Left lung (tissue), 10 donors: Measurements from ENCODE around the gene COL6A5. TPM values are rescaled to one million over a fixed set of nuclear protein-coding genes. Genes with fewer than 3 reads are reported as not detected.

ENCODE experiments used
- ATAC-seq: fragments of 200-7000 bp; cut with Tn5 transposase; one replicate; pipeline ENCODE4 v1.9.1; 2020; ENCODE audit warnings: moderate library complexity
- DNase-seq, 4 donors: peaks; one replicate each; pipeline ENCODE4 v3.0.0-alpha.2; 2013 to 2020
- H3K27ac ChIP-seq, 2 donors: fragments of 200-600 bp; sonication (generic) in 1 of 2; one replicate each; pipeline versions ENCODE4 v1.5.0 to v1.8.0; 2020 to 2021
- H3K27me3 ChIP-seq, 2 donors: fragments of 200-600 bp; sonication (generic) in 1 of 2; one replicate each; pipeline versions ENCODE4 v1.5.0 to v1.8.0; 2020 to 2021
- H3K36me3 ChIP-seq, 2 donors: fragments of 200-600 bp; sonication (generic) in 1 of 2; one replicate each; pipeline versions ENCODE4 v1.5.0 to v1.8.0; 2020 to 2021
- H3K4me1 ChIP-seq, 2 donors: fragments of 200-600 bp; one replicate each; pipeline ENCODE4 v1.8.0; 2021
- H3K4me3 ChIP-seq, 2 donors: fragments of 200-600 bp; sonication (generic) in 1 of 2; one replicate each; pipeline versions ENCODE4 v1.5.0 to v1.8.0; 2020 to 2021; ENCODE audit warnings: mild to moderate bottlenecking in 1 of 2
- H3K9me3 ChIP-seq, 2 donors: fragments of 200-600 bp; sonication (generic) in 1 of 2; one replicate each; pipeline versions ENCODE4 v1.5.0 to v1.8.0; 2020 to 2021
- CTCF ChIP-seq, 2 donors: fragments of 200-600 bp; sonication (generic) in 1 of 2; IDR thresholded peaks; one replicate each; pipeline versions ENCODE4 v1.5.0 to v1.8.0; 2021; ENCODE audit warnings: antibody characterized with exemption in 2 of 2
- intact Hi-C, 2 donors: fragments of 100-400 bp; cut with DNase I; formaldehyde crosslinking; loops; one replicate each; pipeline versions ENCODE4 v1.11.2 to v1.14.2; 2022
- polyA plus RNA-seq, 6 donors: library from polyadenylated mRNA; unstranded; fragments of 120-200 nt; gene quantifications; one replicate each; pipeline ENCODE4 v1.2.1, GENCODE V29; 2013; ENCODE audit not compliant: insufficient read length in 6 of 6
- total RNA-seq, 2 donors: library from RNA; stranded (reverse); fragmentation: NEBNext Ultra II Directional; extraction: Animal tissue kit (Norgen Biotek cat#: 25700); gene quantifications; one replicate each; pipeline ENCODE4 v1.2.1, GENCODE V29; 2021
- donor health status: DM: no; HTN: yes; CAD: no.
- donor health status: DM: no; HTN: no; CAD: no.

COL6A5 gene
- total and polyA plus RNA-seq, 8 donors = 0.93 to 7.9 (median 2.8) TPM

DNA sequence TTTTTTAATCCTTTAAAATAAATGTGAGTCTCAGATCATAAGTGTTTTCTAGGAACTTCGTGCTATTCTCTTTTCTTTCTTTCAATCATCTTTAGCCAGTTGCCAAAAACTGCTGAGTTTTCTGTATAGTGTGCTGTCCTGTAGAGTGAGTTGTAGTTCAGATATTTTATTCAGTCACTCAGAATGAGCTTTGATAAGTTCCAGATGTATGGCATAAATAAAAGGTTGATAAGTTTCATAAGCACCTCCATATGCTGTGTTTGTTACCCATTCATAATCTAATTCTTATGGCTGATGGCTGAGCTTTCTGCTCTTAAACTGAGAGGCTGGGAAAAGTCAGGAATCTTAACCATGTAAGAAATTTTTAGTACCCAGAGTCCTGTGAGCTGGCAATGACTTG, 112.2 kb downstream of the COL6A5 start:
- no peaks in the 10 kb centered on the region for H3K9me3 ChIP-seq
- no peak overlapping the region for H3K27ac ChIP-seq
- H3K4me1 ChIP-seq = no peaks in the 10 kb centered on the region
- intact Hi-C loops = no loop called here
- DNase-seq (no peak), ATAC-seq (no peak)
- no peaks in the 10 kb centered on the region for H3K27me3 ChIP-seq
- H3K4me3 ChIP-seq = no peak overlapping the region
- H3K36me3 ChIP-seq = no peaks in the 10 kb centered on the region
- no peak for TF ChIP-seq CTCF (IDR thresholded peaks at IDR 0.05)

- intact Hi-C loops = no loop called here
These were observed 114.5 kb downstream of the COL6A5 start for GRCh38 chr3:130459944-130460343.

GRCh38 chr3:130462089-130462488, 116.6 kb downstream of the COL6A5 start:
- no peaks in the 10 kb centered on the region for H3K9me3 ChIP-seq
- ATAC-seq (no peak), DNase-seq (no peak)
- intact Hi-C loops = no loop called here
- H3K4me1 ChIP-seq = no peaks in the 10 kb centered on the region
- H3K4me3 ChIP-seq = no peak overlapping the region
- H3K36me3 ChIP-seq = no peaks in the 10 kb centered on the region
- H3K27me3 ChIP-seq = no peaks in the 10 kb centered on the region
- no peak for TF ChIP-seq CTCF (IDR thresholded peaks at IDR 0.05)
- H3K27ac ChIP-seq = no peak overlapping the region

More at GRCh38 chr3:130459944-130460343, 114.5 kb downstream of the COL6A5 start:
- Histone ChIP-seq H3K4me1 (no peaks in the 10 kb centered on the region), H3K4me3 (no peak overlapping the region), H3K27ac (no peak overlapping the region), H3K36me3 (no peaks in the 10 kb centered on the region), H3K9me3 (no peaks in the 10 kb centered on the region), H3K27me3 (no peaks in the 10 kb centered on the region)
- ATAC-seq (no peak), DNase-seq (no peak)
- no peak for TF ChIP-seq CTCF (IDR thresholded peaks at IDR 0.05)

- no peak overlapping the region for H3K27ac ChIP-seq
- no peaks in the 10 kb centered on the region for H3K36me3 ChIP-seq
- ATAC-seq (no peak), DNase-seq (no peak)
- no peaks in the 10 kb centered on the region for H3K4me1 ChIP-seq
- H3K9me3 ChIP-seq = no peaks in the 10 kb centered on the region
- no peak for TF ChIP-seq CTCF (IDR thresholded peaks at IDR 0.05)
- no peaks in the 10 kb centered on the region for H3K27me3 ChIP-seq
- H3K4me3 ChIP-seq = no peak overlapping the region
- intact Hi-C loops = no loop called here
These were observed 117.7 kb downstream of the COL6A5 start for GRCh38 chr3:130463221-130463620.

DNA sequence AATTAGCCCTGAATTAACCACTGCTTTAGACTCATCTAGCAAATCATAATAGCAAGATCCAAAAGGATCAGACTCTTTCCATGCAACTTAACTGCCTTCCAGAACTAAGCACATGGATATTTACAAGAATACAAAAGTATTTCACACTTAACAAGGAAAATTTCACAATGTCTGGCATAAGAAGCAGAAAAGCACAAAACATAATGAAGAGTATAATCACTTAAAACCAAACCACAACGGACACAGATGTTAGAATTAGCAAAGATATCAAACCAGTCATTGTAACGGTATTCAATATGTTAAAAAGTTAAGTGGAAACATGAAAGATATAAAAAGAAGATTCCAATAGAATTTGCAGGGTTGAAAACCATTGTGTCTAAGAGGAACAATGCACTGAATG, 120.0 kb downstream of the COL6A5 start:
- Histone ChIP-seq H3K27me3 (no peaks in the 10 kb centered on the region), H3K9me3 (no peaks in the 10 kb centered on the region), H3K36me3 (no peaks in the 10 kb centered on the region), H3K27ac (no peak overlapping the region), H3K4me1 (no peaks in the 10 kb centered on the region), H3K4me3 (no peak overlapping the region)
- ATAC-seq = peak; percentile 47
- DNase-seq = no peak
- TF ChIP-seq CTCF (IDR thresholded peaks at IDR 0.05) = no peak
- intact Hi-C loops = no loop called here
